ENCODE measurements around the gene BNIPL.

Gene BNIPL

GRCh38 chr1:151036356-151036755 is at the start of gene BNIPL:
TSS of gene BNIPL (plus strand) at chr1:151036586. CDS start at chr1:151036726, 140 bp downstream.
- DNase-seq (ENCODE audit: low read depth in 3 of 3), result no peak

- DNase-seq (ENCODE audit: low read depth in 3 of 3), result no peak
These were observed 48.5 kb upstream of the BNIPL start for GRCh38 chr1:150987924-150988323.

GRCh38 chr1:150992626-150993025 is 43.8 kb upstream of the BNIPL start:
- no peak for DNase-seq (ENCODE audit: low read depth in 3 of 3)

- no peak for DNase-seq (ENCODE audit: low read depth in 3 of 3)
These were observed 42.1 kb upstream of the BNIPL start for GRCh38 chr1:150994248-150994647.

- DNase-seq (ENCODE audit: low read depth in 3 of 3), result no peak
These were observed 40.9 kb upstream of the BNIPL start for GRCh38 chr1:150995460-150995859.

- no peak for DNase-seq (ENCODE audit: low read depth in 3 of 3)
These were observed 40.5 kb upstream of the BNIPL start for GRCh38 chr1:150995896-150996295.

- DNase-seq (ENCODE audit: low read depth in 3 of 3), result no peak
These were observed 39.1 kb upstream of the BNIPL start for GRCh38 chr1:150997126-150997872.

- no peak for DNase-seq (ENCODE audit: low read depth in 3 of 3)
These were observed 38.4 kb upstream of the BNIPL start for GRCh38 chr1:150997949-150998348.

- peak in 1 of 3 experiments; percentile 26 for DNase-seq (ENCODE audit: low read depth in 3 of 3)
These were observed 37.2 kb upstream of the BNIPL start for GRCh38 chr1:150999051-150999674.

- no peak for DNase-seq (ENCODE audit: low read depth in 3 of 3)
These were observed 36.5 kb upstream of the BNIPL start for GRCh38 chr1:150999926-151000325.

- no peak for DNase-seq (ENCODE audit: low read depth in 3 of 3)
These were observed 36.0 kb upstream of the BNIPL start for GRCh38 chr1:151000408-151000807.

- DNase-seq (ENCODE audit: low read depth in 3 of 3), result no peak
These were observed 34.8 kb upstream of the BNIPL start for GRCh38 chr1:151001602-151002001.

GRCh38 chr1:151002051-151002450 is 34.3 kb upstream of the BNIPL start:
- no peak for DNase-seq (ENCODE audit: low read depth in 3 of 3)

GRCh38 chr1:151002611-151003010 is 33.8 kb upstream of the BNIPL start:
- no peak for DNase-seq (ENCODE audit: low read depth in 3 of 3)

- no peak for DNase-seq (ENCODE audit: low read depth in 3 of 3)
These were observed 33.2 kb upstream of the BNIPL start for GRCh38 chr1:151003180-151003579.

- DNase-seq (ENCODE audit: low read depth in 3 of 3), result no peak
These were observed 30.6 kb upstream of the BNIPL start for GRCh38 chr1:151005729-151006319.

GRCh38 chr1:151006327-151007052 is 29.9 kb upstream of the BNIPL start, which contains the start of gene MINDY1:
TSS of gene MINDY1 (minus strand) at chr1:151006902. CDS start at chr1:151002617, 4,285 bp downstream.
- peak in 1 of 3 experiments; percentile 36 for DNase-seq (ENCODE audit: low read depth in 3 of 3)

GRCh38 chr1:151007853-151008243 is 28.5 kb upstream of the BNIPL start:
- DNase-seq (ENCODE audit: low read depth in 3 of 3), result no peak

GRCh38 chr1:151008244-151009205 is 27.9 kb upstream of the BNIPL start, which contains the start of gene PRUNE1:
TSS of gene PRUNE1 (plus strand) at chr1:151008449. CDS start at chr1:151008633, 184 bp downstream.
- DNase-seq (ENCODE audit: low read depth in 3 of 3), result peak; percentile 92 to 97 (median 93)

GRCh38 chr1:151009206-151009587 is 27.2 kb upstream of the BNIPL start:
- no peak for DNase-seq (ENCODE audit: low read depth in 3 of 3)

All from stimulated activated CD4-positive, alpha-beta T cell treated with anti-CD3 and anti-CD28 coated beads, TNF-alpha, amount 100 ng/mL, for 24 hours (primary cell).